Urinary bladder (tissue), 4 donors: ENCODE measurements around the gene SAXO1. TPM values are rescaled to one million over a fixed set of nuclear protein-coding genes. Genes with fewer than 3 reads are reported as not detected.
"Not testable (repeated sequence)": the region's sequence is repeated elsewhere in the genome, so short reads cannot be mapped to it uniquely, and the experiment has no call there.

Source experiments
- DNase-seq: peaks from one replicate; pipeline ENCODE4 v3.0.0-alpha.2; 2015; ENCODE audit errors: extremely low spot score
- H3K27ac ChIP-seq: one replicate; pipeline ENCODE4 v1.5.1; 2013; ENCODE audit warnings: low read depth, mild to moderate bottlenecking, moderate library complexity
- H3K36me3 ChIP-seq: one replicate; pipeline ENCODE4 v1.6.1; 2013; ENCODE audit warnings: mild to moderate bottlenecking, moderate library complexity; ENCODE audit not compliant: insufficient read depth
- H3K4me1 ChIP-seq: one replicate; pipeline ENCODE4 v1.6.1; 2013; ENCODE audit warnings: mild to moderate bottlenecking, moderate library complexity; ENCODE audit not compliant: insufficient read depth
- H3K4me3 ChIP-seq: one replicate; pipeline ENCODE4 v1.5.1; 2013; ENCODE audit warnings: low read depth, low read length
- WGBS: extraction: QIAGEN DNeasy Blood & Tissue Kit; methylation state at CpG from one replicate; pipeline ENCODE4 v1.1.7; 2013; 5-methylcytosine and 5-hydroxymethylcytosine counted together
- polyA plus RNA-seq: library from polyadenylated mRNA; stranded (reverse); fragments of 200-250 nt; gene quantifications from one replicate; pipeline ENCODE4 v1.2.3, GENCODE V29; 2013
- total RNA-seq: library from RNA; depleted of rRNA; stranded (reverse); fragments of >200 nt; gene quantifications from one replicate; pipeline ENCODE4 v1.2.3, GENCODE V29; 2014
- donor health status: healthy with polysubstance abuse.
- donor health status: healthy.

Gene SAXO1
- total and polyA plus RNA-seq, 2 donors = 0.03 to 0.21 TPM

- no peaks in the 10 kb centered on the region for H3K36me3 ChIP-seq
- no peak for DNase-seq
- H3K4me1 ChIP-seq = no peaks in the 10 kb centered on the region
- H3K27ac ChIP-seq = no peak overlapping the region
- 72% methylated on average over 1 of the region's 1 CpG for WGBS
- no peak overlapping the region for H3K4me3 ChIP-seq
Observed at GRCh38 chr9:18971909-18972308, 61.1 kb downstream of the SAXO1 start.

- Histone ChIP-seq H3K36me3 (no peaks in the 10 kb centered on the region), H3K4me3 (no peak overlapping the region), H3K4me1 (no peaks in the 10 kb centered on the region), H3K27ac (no peak overlapping the region)
- 72% methylated on average over 2 of the region's 2 CpGs for WGBS
- no peak for DNase-seq
Observed at GRCh38 chr9:18971404-18971803, 61.6 kb downstream of the SAXO1 start.

DNA sequence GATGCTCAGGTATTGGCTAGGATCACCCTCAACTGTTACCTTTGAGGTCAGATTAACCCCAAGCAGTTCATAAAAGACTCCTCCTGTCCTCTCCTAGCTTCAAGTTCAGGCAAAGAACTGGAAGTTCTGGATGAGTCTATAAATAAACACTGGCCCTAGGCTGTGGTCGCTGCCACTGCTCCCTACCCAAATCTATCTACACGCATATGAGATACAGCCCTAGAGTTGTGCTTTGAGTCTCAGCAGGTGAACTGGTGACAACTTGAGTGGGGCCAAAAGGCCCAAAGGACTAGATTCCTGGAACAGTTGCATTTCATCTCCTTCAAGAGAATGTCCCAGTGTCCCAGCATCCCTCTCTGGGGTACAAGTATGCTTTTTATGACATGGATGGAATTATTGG, 62.6 kb downstream of the SAXO1 start:
- no peak for DNase-seq
- Histone ChIP-seq H3K4me3 (no peak overlapping the region), H3K4me1 (no peaks in the 10 kb centered on the region), H3K36me3 (no peaks in the 10 kb centered on the region), H3K27ac (no peak overlapping the region)
- WGBS = 68% methylated on average over 2 of the region's 2 CpGs

DNA sequence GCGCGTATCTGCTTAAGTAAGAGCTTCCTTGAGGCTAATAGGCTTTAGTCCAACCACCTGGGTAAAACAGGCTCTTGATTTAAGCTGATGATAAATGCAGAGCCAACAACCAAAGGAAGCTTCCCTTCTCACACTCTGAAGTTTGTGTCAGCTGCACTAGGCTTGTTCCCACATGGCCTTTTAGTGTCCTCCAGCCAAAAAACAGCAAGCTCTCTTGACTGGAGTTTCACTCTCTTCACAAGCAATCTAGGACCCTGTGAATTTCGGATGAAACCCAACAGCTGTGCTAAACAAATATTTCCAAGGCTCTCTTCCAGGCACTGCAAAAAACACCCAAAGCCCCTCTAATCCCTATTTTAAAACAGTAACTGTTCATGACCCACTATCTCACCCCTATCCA, 63.9 kb downstream of the SAXO1 start:
- no peaks in the 10 kb centered on the region for H3K4me1 ChIP-seq
- no peak overlapping the region for H3K4me3 ChIP-seq
- peak; percentile 60 for DNase-seq
- no peak overlapping the region for H3K27ac ChIP-seq
- WGBS = 30% methylated on average over 3 of the region's 3 CpGs
- no peaks in the 10 kb centered on the region for H3K36me3 ChIP-seq

DNA sequence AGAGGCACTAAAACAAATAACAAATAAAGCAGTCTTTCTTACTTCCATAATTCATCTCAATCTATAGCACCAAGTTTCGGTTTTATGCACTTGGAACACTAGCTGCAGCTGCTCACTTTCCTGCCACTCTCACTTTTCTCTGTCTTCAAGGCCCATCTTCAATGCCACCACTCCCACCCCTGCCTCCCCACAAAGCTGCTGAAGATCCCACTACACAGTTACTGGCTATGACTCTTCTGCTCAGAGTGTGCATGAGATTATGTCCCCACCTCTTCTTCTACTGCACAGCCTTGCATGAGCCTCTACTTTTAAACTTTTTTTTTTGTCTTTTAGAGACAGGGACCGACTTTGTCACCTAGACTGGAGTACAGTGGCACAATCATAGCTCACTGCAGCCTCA, 77.4 kb downstream of the SAXO1 start:
- no peak overlapping the region for H3K4me3 ChIP-seq
- no peak overlapping the region for H3K27ac ChIP-seq
- no peaks in the 10 kb centered on the region for H3K36me3 ChIP-seq
- H3K4me1 ChIP-seq = no peaks in the 10 kb centered on the region
- DNase-seq = no peak
- WGBS = 90% methylated on average over 2 of the region's 2 CpGs

DNA sequence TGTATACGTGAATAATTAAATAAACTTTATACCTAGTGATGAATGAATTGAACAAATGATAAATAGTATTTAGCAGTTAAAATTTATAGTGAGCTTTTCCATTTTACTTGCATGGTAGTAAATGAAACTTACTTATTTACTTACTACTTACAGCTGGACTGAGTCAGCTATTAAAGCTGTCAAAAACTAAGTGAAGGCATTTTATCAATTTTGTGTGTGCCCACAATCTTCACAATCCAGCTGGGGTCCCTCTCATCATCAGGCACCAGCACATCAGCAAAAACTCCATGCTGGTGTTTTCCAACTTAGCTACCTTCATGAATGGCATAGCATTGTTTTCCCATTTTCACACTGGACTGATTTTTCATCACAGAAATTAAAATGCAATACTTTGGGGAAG, 81.1 kb downstream of the SAXO1 start:
- Histone ChIP-seq H3K36me3 (no peaks in the 10 kb centered on the region), H3K27ac (no peak overlapping the region), H3K4me1 (no peaks in the 10 kb centered on the region), H3K4me3 (no peak overlapping the region)
- WGBS = 45% methylated on average over 1 of the region's 1 CpG
- no peak for DNase-seq

DNA sequence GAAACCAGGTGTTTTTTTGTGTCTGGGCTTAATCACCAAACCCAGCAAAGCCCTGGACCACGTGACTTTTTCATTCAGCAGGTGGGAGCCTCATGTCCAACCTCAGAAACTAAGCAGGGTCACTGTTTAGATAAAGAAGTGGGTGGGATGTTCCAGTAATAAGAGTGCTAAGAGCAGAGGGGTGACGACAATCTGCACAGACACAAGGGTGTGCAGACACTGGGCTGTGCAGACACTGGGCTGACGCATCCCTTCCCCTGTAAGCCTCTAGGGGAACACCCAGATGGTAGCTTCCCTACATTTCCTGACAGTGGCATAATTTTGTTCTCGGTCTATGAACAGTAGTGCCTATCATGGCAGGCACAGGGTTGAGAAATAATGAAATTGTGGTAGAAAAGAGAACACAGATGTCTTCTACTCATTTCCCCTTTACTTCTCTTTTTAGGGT, 85.1 kb downstream of the SAXO1 start:
- no peak for DNase-seq
- Histone ChIP-seq H3K4me1 (no peaks in the 10 kb centered on the region), H3K4me3 (no peak overlapping the region), H3K36me3 (no peaks in the 10 kb centered on the region), H3K27ac (no peak overlapping the region)
- 61% methylated on average over 4 of the region's 4 CpGs for WGBS

- H3K27ac ChIP-seq = no peak overlapping the region
- WGBS = 79% methylated on average over 7 of the region's 7 CpGs
- DNase-seq = no peak
- no peaks in the 10 kb centered on the region for H3K36me3 ChIP-seq
- H3K4me1 ChIP-seq = no peaks in the 10 kb centered on the region
- H3K4me3 ChIP-seq = no peak overlapping the region
Observed at GRCh38 chr9:18942801-18943200, 90.2 kb downstream of the SAXO1 start.

- no peak overlapping the region for H3K4me3 ChIP-seq
- no peak for DNase-seq
- H3K36me3 ChIP-seq = no peaks in the 10 kb centered on the region
- H3K27ac ChIP-seq = no peak overlapping the region
- no peaks in the 10 kb centered on the region for H3K4me1 ChIP-seq
- WGBS = 76% methylated on average over 8 of the region's 8 CpGs
Observed at GRCh38 chr9:18941060-18941740, 91.8 kb downstream of the SAXO1 start.

- H3K4me3 ChIP-seq = no peak overlapping the region
- no peak overlapping the region for H3K27ac ChIP-seq
- 95% methylated on average over 5 of the region's 5 CpGs for WGBS
- DNase-seq = no peak
- no peaks in the 10 kb centered on the region for H3K4me1 ChIP-seq
- H3K36me3 ChIP-seq = no peaks in the 10 kb centered on the region
Observed at GRCh38 chr9:18939943-18940342, 93.1 kb downstream of the SAXO1 start.

DNA sequence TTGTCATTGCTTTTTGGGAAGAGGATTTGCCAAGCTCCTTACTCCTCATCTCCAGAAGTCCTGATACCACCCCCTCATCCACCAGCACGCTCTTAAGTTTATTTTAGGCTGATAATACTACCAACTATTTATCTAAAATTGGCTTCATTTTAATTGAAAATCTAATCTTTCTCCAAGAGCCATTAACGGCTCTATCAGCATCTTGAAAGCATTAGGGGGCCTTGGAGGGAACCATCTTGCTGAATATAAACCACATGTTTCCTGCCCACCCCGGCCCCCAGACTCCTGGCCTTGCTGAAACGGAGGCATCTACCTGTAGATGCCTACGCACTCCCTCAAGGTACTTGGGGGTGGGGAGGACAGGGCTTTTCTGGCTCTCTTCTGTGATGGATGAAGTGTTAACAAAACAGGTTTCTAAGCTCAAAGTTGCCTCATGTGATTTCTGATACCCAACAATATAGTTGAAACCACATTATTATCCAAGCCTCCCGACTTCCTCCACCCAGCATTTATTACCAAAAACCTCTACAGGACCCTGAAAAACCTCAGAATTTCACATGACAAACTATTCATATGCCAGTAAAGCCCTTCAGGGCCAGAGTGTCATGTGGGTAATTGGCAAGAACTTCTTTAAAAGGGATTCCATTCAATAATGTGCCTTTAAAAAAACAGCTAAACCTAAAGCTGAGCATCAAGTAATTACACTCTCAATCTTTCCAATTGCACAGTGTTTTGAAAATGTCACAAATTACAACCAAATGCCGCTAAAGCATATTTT, 96.7 kb downstream of the SAXO1 start:
- no peaks in the 10 kb centered on the region for H3K36me3 ChIP-seq
- no peaks in the 10 kb centered on the region for H3K4me1 ChIP-seq
- H3K27ac ChIP-seq = no peak overlapping the region
- WGBS = 62% methylated on average over 7 of the region's 7 CpGs
- H3K4me3 ChIP-seq = no peak overlapping the region
- DNase-seq = no peak

DNA sequence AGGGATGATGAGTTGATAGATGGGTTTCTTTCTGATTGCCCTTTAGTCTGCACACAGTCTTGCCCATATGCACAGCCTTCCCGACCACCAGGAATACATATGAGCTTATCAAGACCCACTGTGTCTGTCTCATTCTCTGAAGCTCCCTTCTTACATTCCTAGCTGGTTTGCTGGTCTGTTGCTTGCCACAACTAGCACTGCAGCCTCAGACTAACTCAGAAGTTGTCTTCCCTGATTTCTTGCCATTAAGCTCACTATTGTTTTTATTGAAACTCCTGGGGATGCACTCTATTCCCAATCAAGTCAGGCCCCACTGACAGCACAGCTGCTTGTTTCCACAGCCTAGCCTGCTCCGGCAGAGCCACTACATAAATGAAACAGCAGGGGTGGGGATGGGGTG, 97.5 kb downstream of the SAXO1 start:
- Histone ChIP-seq H3K36me3 (no peaks in the 10 kb centered on the region), H3K4me1 (no peaks in the 10 kb centered on the region), H3K4me3 (no peak overlapping the region), H3K27ac (no peak overlapping the region)
- DNase-seq = no peak
- WGBS = 77% methylated on average over 2 of the region's 2 CpGs

GRCh38 chr9:18930611-18931010, 102.4 kb downstream of the SAXO1 start:
- WGBS = 90% methylated on average over 13 of the region's 13 CpGs
- H3K27ac ChIP-seq, H3K4me3 ChIP-seq, H3K4me1 ChIP-seq, H3K36me3 ChIP-seq, DNase-seq: not testable (repeated sequence)

GRCh38 chr9:18928711-18929110, 104.3 kb downstream of the SAXO1 start:
- H3K4me1 ChIP-seq = no peaks in the 10 kb centered on the region
- no peak for DNase-seq
- 63% methylated on average over 7 of the region's 7 CpGs for WGBS
- H3K4me3 ChIP-seq = no peak overlapping the region
- H3K36me3 ChIP-seq = no peaks in the 10 kb centered on the region
- no peak overlapping the region for H3K27ac ChIP-seq
